IMR-90 (cell line): Measurements from ENCODE around the gene SEPTIN2. TPM values are rescaled to one million over a fixed set of nuclear protein-coding genes. Genes with fewer than 3 reads are reported as not detected.

Source experiments
- ATAC-seq: fragments of 200-7000 bp; cut with Tn5 transposase; 2 replicates; pipeline ENCODE4 v1.9.1; 2020; ENCODE audit warnings: low read depth, mild to moderate bottlenecking, moderate library complexity
- BruUV-seq: library from RNA; stranded (reverse); fragments of 400-500 nt; replicated peaks from 2 replicates; lab custom pipeline; 2021; lab: Mats Ljungman, UMichigan
- CTCF ChIA-PET: fragments of 300-600 bp; formaldehyde crosslinking; extraction: SDS; loops from one replicate; lab custom pipeline; 2021; ENCODE audit warnings: antibody characterized with exemption; lab: Yijun Ruan, JAX
- POLR2A ChIA-PET: fragments of 300-600 bp; sonication (Branson Sonifier 250); formaldehyde crosslinking; loops from one replicate; lab custom pipeline; 2022; ENCODE audit warnings: antibody characterized with exemption; ENCODE audit not compliant: unreplicated experiment; lab: Charles Lee
- DNase-seq: peaks from one replicate; pipeline ENCODE4 v3.0.0; 2013
- H2AFZ ChIP-seq: replicated peaks from 2 replicates; pipeline ENCODE3; 2013; ENCODE audit warnings: low read length, mild to moderate bottlenecking; ENCODE audit not compliant: poor library complexity
- H2AK5ac ChIP-seq: 2 replicates; pipeline ENCODE4 v1.6.1; 2013; ENCODE audit warnings: low read depth, low read length, inconsistent platforms
- H2AK9ac ChIP-seq: replicated peaks from 2 replicates; pipeline ENCODE3; 2013; ENCODE audit warnings: mild to moderate bottlenecking, low read depth, low read length, moderate library complexity; ENCODE audit not compliant: poor library complexity
- H2BK120ac ChIP-seq: 2 replicates; pipeline ENCODE4 v1.6.1; 2013; ENCODE audit warnings: low read depth, low read length, inconsistent platforms
- H2BK15ac ChIP-seq: 3 replicates; pipeline ENCODE4 v1.6.1; 2013; ENCODE audit warnings: low read depth, low read length, inconsistent platforms
- H2BK20ac ChIP-seq: 2 replicates; pipeline ENCODE4 v1.6.1; 2013; ENCODE audit warnings: low read depth, mild to moderate bottlenecking, inconsistent platforms, low read length, moderate library complexity
- H2BK5ac ChIP-seq: 2 replicates; pipeline ENCODE4 v1.6.1; 2013; ENCODE audit warnings: mild to moderate bottlenecking, low read depth, low read length, inconsistent platforms; ENCODE audit not compliant: poor library complexity, severe bottlenecking
- H3K14ac ChIP-seq: replicated peaks from 2 replicates; pipeline ENCODE4 v1.6.1; 2013; ENCODE audit warnings: low read depth, low read length, inconsistent platforms
- H3K18ac ChIP-seq: 2 replicates; pipeline ENCODE4 v1.6.1; 2013; ENCODE audit warnings: low read depth, low read length, control low read depth
- H3K23ac ChIP-seq: 2 replicates; pipeline ENCODE4 v1.6.1; 2013; ENCODE audit warnings: low read depth, low read length, inconsistent platforms
- H3K27ac ChIP-seq: 2 replicates; pipeline ENCODE4 v1.5.1; 2013; ENCODE audit warnings: mild to moderate bottlenecking, control low read depth, low read length; ENCODE audit not compliant: insufficient read depth
- H3K27me3 ChIP-seq: 2 replicates; pipeline ENCODE4 v1.6.1; 2013; ENCODE audit warnings: low read length; ENCODE audit not compliant: control insufficient read depth, insufficient read depth
- H3K36me3 ChIP-seq: 2 replicates; pipeline ENCODE4 v1.6.1; 2013; ENCODE audit warnings: low read length, mixed read lengths; ENCODE audit not compliant: control insufficient read depth, insufficient read depth
- H3K4ac ChIP-seq: 2 replicates; pipeline ENCODE4 v1.6.1; 2013; ENCODE audit warnings: low read depth, low read length, inconsistent platforms
- H3K4me1 ChIP-seq: 2 replicates; pipeline ENCODE4 v1.6.1; 2013; ENCODE audit warnings: low read length, mixed read lengths; ENCODE audit not compliant: control insufficient read depth, insufficient read depth
- H3K4me2 ChIP-seq: 2 replicates; pipeline ENCODE4 v1.6.1; 2013; ENCODE audit warnings: low read depth, mild to moderate bottlenecking, control low read depth, low read length, moderate library complexity
- H3K4me3 ChIP-seq: 2 replicates; pipeline ENCODE4 v1.5.1; 2013; ENCODE audit warnings: low read depth, mild to moderate bottlenecking, control low read depth, low read length, moderate library complexity; ENCODE audit not compliant: insufficient read depth
- H3K56ac ChIP-seq: 2 replicates; pipeline ENCODE4 v1.6.1; 2013; ENCODE audit warnings: low read length, inconsistent platforms; ENCODE audit not compliant: insufficient read depth; ENCODE audit errors: extremely low read depth
- H3K79me1 ChIP-seq, 2 experiments: 2 replicates each; pipeline ENCODE4 v1.6.1; 2013; ENCODE audit warnings: low read length in 2 of 2, inconsistent platforms in 1 of 2, low read depth in 1 of 2
- H3K9ac ChIP-seq: 2 replicates; pipeline ENCODE4 v1.6.1; 2013; ENCODE audit warnings: low read depth, low read length, control low read depth
- H3K9me1 ChIP-seq: 2 replicates; pipeline ENCODE4 v1.6.1; 2013; ENCODE audit warnings: low read length, inconsistent platforms; ENCODE audit not compliant: insufficient read depth
- H3K9me3 ChIP-seq: 2 replicates; pipeline ENCODE4 v1.6.1; 2013; ENCODE audit warnings: low read length; ENCODE audit not compliant: control insufficient read depth, insufficient read depth
- H4K20me1 ChIP-seq: 2 replicates; pipeline ENCODE4 v1.6.1; 2013; ENCODE audit warnings: low read length, inconsistent platforms; ENCODE audit not compliant: insufficient read depth
- H4K5ac ChIP-seq: 2 replicates; pipeline ENCODE4 v1.6.1; 2013; ENCODE audit warnings: mild to moderate bottlenecking, low read depth, low read length, control low read depth
- H4K8ac ChIP-seq, 2 experiments: 2 replicates each; pipeline ENCODE4 v1.6.1; 2013; ENCODE audit warnings: low read depth in 2 of 2, low read length in 2 of 2, control low read depth in 1 of 2, inconsistent platforms in 1 of 2
- H4K91ac ChIP-seq: 2 replicates; pipeline ENCODE4 v1.6.1; 2013; ENCODE audit warnings: low read depth, low read length, inconsistent platforms; ENCODE audit not compliant: insufficient read depth
- CEBPB ChIP-seq: IDR thresholded peaks from 2 replicates; pipeline ENCODE4 v1.6.1; 2012; ENCODE audit warnings: low read depth, low read length, improper control_type of control experiment
- CHD1 ChIP-seq: IDR thresholded peaks from 2 replicates; pipeline ENCODE4 v1.6.1; 2012; ENCODE audit warnings: low read depth, low read length, improper control_type of control experiment
- FOS ChIP-seq: fragments of 150-350 bp; IDR thresholded peaks from 2 replicates; pipeline ENCODE4 v1.6.1; 2016; ENCODE audit warnings: low read depth, low read length
- MAZ ChIP-seq: IDR thresholded peaks from 2 replicates; pipeline ENCODE4 v1.6.1; 2012; ENCODE audit warnings: low read depth, mild to moderate bottlenecking, low read length, improper control_type of control experiment, moderate library complexity, borderline replicate concordance
- MXI1 ChIP-seq: IDR thresholded peaks from 2 replicates; pipeline ENCODE4 v1.6.1; 2012; ENCODE audit warnings: low read depth, mild to moderate bottlenecking, low read length, moderate library complexity, borderline replicate concordance
- POLR2A ChIP-seq: IDR thresholded peaks from 2 replicates; pipeline ENCODE4 v1.6.1; 2012; ENCODE audit warnings: mild to moderate bottlenecking, low read depth, low read length
- RAD21 ChIP-seq: IDR thresholded peaks from 2 replicates; pipeline ENCODE4 v1.6.1; 2012; ENCODE audit warnings: low read length, improper control_type of control experiment
- RCOR1 ChIP-seq: IDR thresholded peaks from 2 replicates; pipeline ENCODE4 v1.6.1; 2012; ENCODE audit warnings: mild to moderate bottlenecking, low read length, improper control_type of control experiment; ENCODE audit not compliant: insufficient replicate concordance
- RFX5 ChIP-seq: IDR thresholded peaks from 2 replicates; pipeline ENCODE4 v1.8.0; 2012; ENCODE audit warnings: low read depth, mild to moderate bottlenecking, low read length, moderate library complexity
- SMC3 ChIP-seq: fragments of 150-350 bp; IDR thresholded peaks from 2 replicates; pipeline ENCODE4 v1.6.1; 2016; ENCODE audit warnings: low read depth, mild to moderate bottlenecking, antibody characterized with exemption, low read length, moderate library complexity
- WGBS, 2 experiments: methylation state at CpG; one replicate each; pipeline versions ENCODE4 v1.1.5 to v1.1.7; 2013; ENCODE audit warnings: missing lambda C conversion rate in 2 of 2; ENCODE audit not compliant: insufficient read length in 1 of 2; ENCODE audit errors: extremely low coverage in 2 of 2; 5-methylcytosine and 5-hydroxymethylcytosine counted together
- dilution Hi-C: fragments of 300-500 bp; cut with HindIII; formaldehyde crosslinking; loops from one replicate; pipeline ENCODE4 v1.14.3; 2018; ENCODE audit warnings: low sequenced_read_pairs; ENCODE audit not compliant: unreplicated experiment
- in situ Hi-C: fragments of 300-500 bp; cut with MboI; formaldehyde crosslinking; loops from 3 replicates; pipeline ENCODE4 v1.14.3; 2019; ENCODE audit warnings: low sequenced_read_pairs, inconsistent platforms, mixed read lengths
- intact Hi-C: fragments of 100-400 bp; cut with micrococcal nuclease; formaldehyde crosslinking; loops from 2 replicates; pipeline ENCODE4 v1.10.0; 2022
- polyA plus RNA-seq, 3 experiments: library from polyadenylated mRNA; depleted of rRNA; stranded (reverse); fragments of >200 nt; gene quantifications; 2 replicates each; pipeline ENCODE4 v1.2.3, GENCODE V29; 2012; ENCODE audit warnings: low replicate concordance in 1 of 3
- total RNA-seq: library from RNA; depleted of rRNA; stranded (reverse); fragments of >200 nt; gene quantifications from 2 replicates; pipeline ENCODE4 v1.2.3, GENCODE V29; 2012
- TF ChIP-seq, protein P1 (sequence below): fragments of 150-350 bp; IDR thresholded peaks from 2 replicates; pipeline ENCODE4 v1.6.1; 2017; ENCODE audit warnings: mild to moderate bottlenecking, antibody characterized with exemption, low read length, low read depth
- TF ChIP-seq, protein P2 (sequence below): conservative IDR thresholded peaks from 2 replicates; pipeline ENCODE4 v1.5.1; 2012; ENCODE audit warnings: mild to moderate bottlenecking, low read depth, low read length, improper control_type of control experiment
- TF ChIP-seq, protein P3 (sequence below): fragments of 150-350 bp; IDR thresholded peaks from 2 replicates; pipeline ENCODE4 v1.6.1; 2016; ENCODE audit warnings: low read depth, mild to moderate bottlenecking, low read length, moderate library complexity, borderline replicate concordance

Gene SEPTIN2
- total and polyA plus RNA-seq, 2 of the 4 experiments (the other 2 are of a cell fraction) = 420 to 504 TPM

DNA sequence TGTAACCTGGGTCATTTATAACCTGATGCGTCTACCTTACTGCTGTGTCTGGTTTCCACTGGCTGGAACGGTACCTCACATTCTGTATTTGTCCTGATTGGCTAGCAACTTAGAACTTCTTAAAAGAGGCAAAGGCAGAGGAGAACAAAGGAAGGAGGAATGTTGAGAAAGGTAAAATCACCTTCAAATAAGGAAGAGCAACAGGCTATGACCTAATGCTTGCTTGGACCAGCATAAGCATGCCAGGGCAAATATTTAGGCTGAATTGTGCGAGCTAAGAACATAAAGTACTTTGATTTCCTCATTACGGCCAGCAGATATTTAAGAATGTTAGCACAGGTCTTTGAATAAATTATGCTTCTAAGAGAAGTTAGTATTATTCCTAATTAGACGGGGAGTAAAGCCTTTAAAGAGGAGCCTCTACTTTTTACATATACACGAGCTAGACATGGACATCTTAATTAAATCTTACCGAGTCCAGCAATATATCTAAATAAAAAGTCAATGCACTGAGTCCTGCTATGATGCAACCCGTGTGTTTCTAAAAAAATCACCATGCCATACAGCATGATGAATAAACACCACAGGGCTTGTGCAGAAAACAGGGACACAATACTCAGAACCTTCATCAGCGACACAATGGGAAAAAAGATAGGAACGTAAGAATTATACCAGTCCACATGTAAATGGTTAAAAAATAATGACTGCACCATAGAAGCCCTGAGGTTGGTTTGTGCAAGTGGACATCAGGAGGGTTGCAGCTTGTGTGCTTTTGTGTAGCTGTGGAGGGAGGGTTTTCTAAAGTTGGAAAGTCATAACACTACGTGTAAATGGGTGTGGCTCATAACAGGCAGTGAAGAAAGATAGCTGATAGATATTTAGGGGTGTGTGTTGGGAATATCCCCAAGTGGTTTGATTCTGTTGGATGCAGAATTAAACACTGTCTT is 14.2 kb downstream of the SEPTIN2 start:
- in situ Hi-C loops (no loop called here), intact Hi-C loops (no loop called here), dilution Hi-C loops (no loop called here)
- Histone ChIP-seq H3K14ac (no peak overlapping the region), H3K9me3 (no peaks in the 10 kb centered on the region), H3K27me3 (no peaks in the 10 kb centered on the region), H3K4me3 (no peak overlapping the region), H2AFZ (no peak overlapping the region), H3K18ac (no peak overlapping the region), H3K23ac (no peak overlapping the region), H4K20me1 (peaks cover 48% of the 10 kb centered on the region), H3K36me3 (peaks cover 33% of the 10 kb centered on the region), H2AK9ac (no peak overlapping the region), H3K4me2 (no peak overlapping the region), H3K4ac (no peak overlapping the region), H2BK15ac (no peak overlapping the region), H4K8ac (no peak overlapping the region), H2AK5ac (no peak overlapping the region), H3K79me1 (peaks cover 39 to 69% of the 10 kb centered on the region in 2 experiments), H4K91ac (no peak overlapping the region), H3K27ac (no peak overlapping the region), H3K9ac (no peak overlapping the region), H3K9me1 (peaks cover 11% of the 10 kb centered on the region), H2BK20ac (no peak overlapping the region), H3K56ac (no peak overlapping the region), H2BK5ac (no peak overlapping the region), H4K5ac (no peak overlapping the region), H2BK120ac (no peak overlapping the region), H3K4me1 (no peaks in the 10 kb centered on the region)
- ChIA-PET CTCF (no interaction called here), POLR2A (no interaction called here)
- ATAC-seq (no peak), DNase-seq (no peak)
- 100% methylated on average over 1 of the region's 11 CpGs; no CpG with 5 or more reads in 1 of the 2 experiments for WGBS, 2 experiments
- no TSS peak for BruUV-seq
- TF ChIP-seq, protein P1, sequence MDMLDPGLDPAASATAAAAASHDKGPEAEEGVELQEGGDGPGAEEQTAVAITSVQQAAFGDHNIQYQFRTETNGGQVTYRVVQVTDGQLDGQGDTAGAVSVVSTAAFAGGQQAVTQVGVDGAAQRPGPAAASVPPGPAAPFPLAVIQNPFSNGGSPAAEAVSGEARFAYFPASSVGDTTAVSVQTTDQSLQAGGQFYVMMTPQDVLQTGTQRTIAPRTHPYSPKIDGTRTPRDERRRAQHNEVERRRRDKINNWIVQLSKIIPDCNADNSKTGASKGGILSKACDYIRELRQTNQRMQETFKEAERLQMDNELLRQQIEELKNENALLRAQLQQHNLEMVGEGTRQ = no peak
- TF ChIP-seq CHD1 (no peak), MAZ (no peak), SMC3 (no peak), RFX5 (no peak), RCOR1 (no peak), FOS (no peak), MXI1 (no peak), CEBPB (no peak; the same call in 1 of the 2 replicates), RAD21 (no peak), POLR2A (no peak)
- TF ChIP-seq, protein P2, sequence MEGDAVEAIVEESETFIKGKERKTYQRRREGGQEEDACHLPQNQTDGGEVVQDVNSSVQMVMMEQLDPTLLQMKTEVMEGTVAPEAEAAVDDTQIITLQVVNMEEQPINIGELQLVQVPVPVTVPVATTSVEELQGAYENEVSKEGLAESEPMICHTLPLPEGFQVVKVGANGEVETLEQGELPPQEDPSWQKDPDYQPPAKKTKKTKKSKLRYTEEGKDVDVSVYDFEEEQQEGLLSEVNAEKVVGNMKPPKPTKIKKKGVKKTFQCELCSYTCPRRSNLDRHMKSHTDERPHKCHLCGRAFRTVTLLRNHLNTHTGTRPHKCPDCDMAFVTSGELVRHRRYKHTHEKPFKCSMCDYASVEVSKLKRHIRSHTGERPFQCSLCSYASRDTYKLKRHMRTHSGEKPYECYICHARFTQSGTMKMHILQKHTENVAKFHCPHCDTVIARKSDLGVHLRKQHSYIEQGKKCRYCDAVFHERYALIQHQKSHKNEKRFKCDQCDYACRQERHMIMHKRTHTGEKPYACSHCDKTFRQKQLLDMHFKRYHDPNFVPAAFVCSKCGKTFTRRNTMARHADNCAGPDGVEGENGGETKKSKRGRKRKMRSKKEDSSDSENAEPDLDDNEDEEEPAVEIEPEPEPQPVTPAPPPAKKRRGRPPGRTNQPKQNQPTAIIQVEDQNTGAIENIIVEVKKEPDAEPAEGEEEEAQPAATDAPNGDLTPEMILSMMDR = no peak
- TF ChIP-seq, protein P3, sequence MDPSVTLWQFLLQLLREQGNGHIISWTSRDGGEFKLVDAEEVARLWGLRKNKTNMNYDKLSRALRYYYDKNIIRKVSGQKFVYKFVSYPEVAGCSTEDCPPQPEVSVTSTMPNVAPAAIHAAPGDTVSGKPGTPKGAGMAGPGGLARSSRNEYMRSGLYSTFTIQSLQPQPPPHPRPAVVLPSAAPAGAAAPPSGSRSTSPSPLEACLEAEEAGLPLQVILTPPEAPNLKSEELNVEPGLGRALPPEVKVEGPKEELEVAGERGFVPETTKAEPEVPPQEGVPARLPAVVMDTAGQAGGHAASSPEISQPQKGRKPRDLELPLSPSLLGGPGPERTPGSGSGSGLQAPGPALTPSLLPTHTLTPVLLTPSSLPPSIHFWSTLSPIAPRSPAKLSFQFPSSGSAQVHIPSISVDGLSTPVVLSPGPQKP = no peak
